KMS-11 (cell line): Measurements from ENCODE around the gene GDI2.

Source experiments
- H2AFZ ChIP-seq: fragments of 200-600 bp; sonication (generic); 2 replicates; pipeline ENCODE4 v1.6.1; 2016; ENCODE audit warnings: antibody characterized with exemption, mixed run types, low read depth
- H3K27ac ChIP-seq: fragments of 200-600 bp; sonication (generic); 2 replicates; pipeline ENCODE4 v1.6.1; 2016; ENCODE audit warnings: mild to moderate bottlenecking, mixed run types
- H3K27me3 ChIP-seq: fragments of 200-600 bp; sonication (generic); 2 replicates; pipeline ENCODE4 v1.6.1; 2017; ENCODE audit warnings: mild to moderate bottlenecking, low read depth, mixed run types, moderate library complexity; ENCODE audit not compliant: insufficient read depth
- H3K36me3 ChIP-seq: fragments of 200-600 bp; sonication (generic); 2 replicates; pipeline ENCODE4 v1.6.1; 2017; ENCODE audit warnings: mild to moderate bottlenecking, mixed run types; ENCODE audit not compliant: insufficient read depth
- H3K4me1 ChIP-seq: fragments of 200-600 bp; sonication (generic); 2 replicates; pipeline ENCODE4 v1.6.1; 2016; ENCODE audit warnings: mild to moderate bottlenecking, low read depth, mixed run types; ENCODE audit not compliant: poor library complexity, severe bottlenecking
- H3K4me2 ChIP-seq: fragments of 200-600 bp; sonication (generic); 2 replicates; pipeline ENCODE4 v1.7.0; 2016; ENCODE audit warnings: mild to moderate bottlenecking, mixed run types
- H3K4me3 ChIP-seq: fragments of 200-600 bp; sonication (generic); IDR thresholded peaks from 2 replicates; pipeline ENCODE4 v1.6.1; 2017; ENCODE audit warnings: low read depth, low read length, mixed read lengths; ENCODE audit not compliant: insufficient read depth
- H3K79me2 ChIP-seq: fragments of 200-600 bp; sonication (generic); 2 replicates; pipeline ENCODE4 v1.6.1; 2016; ENCODE audit warnings: low read depth, mixed run types; ENCODE audit not compliant: insufficient read depth
- H3K9ac ChIP-seq: fragments of 200-600 bp; sonication (generic); 2 replicates; pipeline ENCODE4 v1.6.1; 2016; ENCODE audit warnings: mild to moderate bottlenecking, mixed run types
- H4K20me1 ChIP-seq: fragments of 200-600 bp; sonication (generic); 2 replicates; pipeline ENCODE4 v1.6.1; 2016; ENCODE audit warnings: mild to moderate bottlenecking, mixed run types; ENCODE audit not compliant: insufficient read depth
- TF ChIP-seq, protein P1 (sequence below): fragments of 200-600 bp; sonication (generic); conservative IDR thresholded peaks from 2 replicates; pipeline ENCODE4 v1.6.1; 2017; ENCODE audit warnings: low read depth, mild to moderate bottlenecking, antibody characterized with exemption, low read length, moderate library complexity, mixed read lengths

The GDI2 gene

DNA sequence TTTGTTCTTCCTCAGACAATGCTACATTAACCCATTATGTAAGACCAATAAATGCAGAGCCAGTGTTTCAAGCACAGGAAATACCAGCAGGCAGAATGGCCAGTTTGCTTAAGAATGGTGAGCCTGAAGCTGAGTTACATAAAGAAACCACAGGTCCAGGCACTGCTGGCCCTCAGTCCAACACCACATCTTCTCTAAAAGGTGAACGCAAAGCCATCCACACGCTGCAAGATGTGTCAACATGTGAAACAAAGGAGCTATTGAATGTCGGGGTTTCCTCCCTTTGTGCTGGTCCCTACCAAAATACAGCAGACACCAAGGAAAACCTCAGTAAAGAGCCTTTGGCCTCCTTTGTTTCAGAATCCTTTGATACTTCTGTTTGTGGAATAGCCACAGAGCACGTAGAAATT, 64.8 kb downstream of the GDI2 start:
- H3K79me2 ChIP-seq = no peaks in the 10 kb centered on the region

DNA sequence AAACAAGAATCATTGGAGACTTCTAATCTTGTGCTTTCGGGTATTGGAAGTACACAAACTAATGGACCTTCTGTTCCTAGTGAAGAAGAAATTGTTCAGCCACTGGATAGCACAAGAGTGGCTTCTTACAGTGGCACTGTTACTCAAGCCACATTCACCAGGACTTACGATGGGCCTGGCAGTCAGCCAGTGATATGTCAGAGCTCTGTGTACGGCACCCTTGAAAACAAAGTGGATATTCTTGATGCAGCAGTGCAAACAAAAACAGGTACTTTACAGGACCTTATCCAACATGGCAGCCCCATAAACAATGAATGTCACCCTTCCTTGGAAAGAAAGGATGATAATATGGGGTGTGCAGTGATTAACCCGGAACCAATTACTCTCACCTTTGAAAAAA, 67.0 kb downstream of the GDI2 start:
- Histone ChIP-seq H3K79me2 (no peaks in the 10 kb centered on the region), H3K4me2 (no peak overlapping the region), H3K4me3 (no peak overlapping the region), H4K20me1 (no peaks in the 10 kb centered on the region), H3K4me1 (no peaks in the 10 kb centered on the region), H3K9ac (no peak overlapping the region), H3K36me3 (peaks cover 7% of the 10 kb centered on the region; the same call in 1 of the 2 replicates), H2AFZ (no peak overlapping the region), H3K27ac (no peak overlapping the region), H3K27me3 (no peaks in the 10 kb centered on the region)
- TF ChIP-seq, protein P1, sequence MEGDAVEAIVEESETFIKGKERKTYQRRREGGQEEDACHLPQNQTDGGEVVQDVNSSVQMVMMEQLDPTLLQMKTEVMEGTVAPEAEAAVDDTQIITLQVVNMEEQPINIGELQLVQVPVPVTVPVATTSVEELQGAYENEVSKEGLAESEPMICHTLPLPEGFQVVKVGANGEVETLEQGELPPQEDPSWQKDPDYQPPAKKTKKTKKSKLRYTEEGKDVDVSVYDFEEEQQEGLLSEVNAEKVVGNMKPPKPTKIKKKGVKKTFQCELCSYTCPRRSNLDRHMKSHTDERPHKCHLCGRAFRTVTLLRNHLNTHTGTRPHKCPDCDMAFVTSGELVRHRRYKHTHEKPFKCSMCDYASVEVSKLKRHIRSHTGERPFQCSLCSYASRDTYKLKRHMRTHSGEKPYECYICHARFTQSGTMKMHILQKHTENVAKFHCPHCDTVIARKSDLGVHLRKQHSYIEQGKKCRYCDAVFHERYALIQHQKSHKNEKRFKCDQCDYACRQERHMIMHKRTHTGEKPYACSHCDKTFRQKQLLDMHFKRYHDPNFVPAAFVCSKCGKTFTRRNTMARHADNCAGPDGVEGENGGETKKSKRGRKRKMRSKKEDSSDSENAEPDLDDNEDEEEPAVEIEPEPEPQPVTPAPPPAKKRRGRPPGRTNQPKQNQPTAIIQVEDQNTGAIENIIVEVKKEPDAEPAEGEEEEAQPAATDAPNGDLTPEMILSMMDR = no peak

More for the DNA sequence above, 64.8 kb downstream of the GDI2 start:
- H3K4me1 ChIP-seq = no peaks in the 10 kb centered on the region
- H3K27ac ChIP-seq = no peak overlapping the region
- no peak overlapping the region for H3K4me3 ChIP-seq
- no peaks in the 10 kb centered on the region for H3K27me3 ChIP-seq
- H4K20me1 ChIP-seq = no peaks in the 10 kb centered on the region
- H3K9ac ChIP-seq = no peak overlapping the region
- no peak overlapping the region for H3K4me2 ChIP-seq
- H2AFZ ChIP-seq = no peak overlapping the region
- TF ChIP-seq, protein P1 = no peak
- H3K36me3 ChIP-seq = no peaks in the 10 kb centered on the region; the same call in 1 of the 2 replicates

DNA sequence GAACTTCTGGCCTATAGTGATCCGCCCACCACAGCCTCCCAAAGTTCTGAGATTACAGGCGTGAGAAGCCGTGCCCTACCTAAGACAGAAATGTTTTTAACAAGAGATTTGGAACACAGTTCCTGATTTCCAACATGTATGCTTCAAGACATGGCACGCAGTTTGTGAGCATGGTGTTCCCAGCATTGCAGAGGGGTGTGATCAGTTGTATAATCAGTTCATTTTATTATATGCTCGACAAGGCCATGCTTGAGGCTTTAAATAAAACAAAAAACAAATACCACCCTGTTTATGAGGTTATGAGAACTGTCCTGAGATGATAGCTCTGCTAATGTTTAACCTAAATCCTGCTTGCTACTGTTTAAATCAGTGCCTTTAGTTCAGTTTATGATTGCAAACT, 68.4 kb downstream of the GDI2 start:
- no peaks in the 10 kb centered on the region for H3K79me2 ChIP-seq
- TF ChIP-seq, protein P1 = no peak

DNA sequence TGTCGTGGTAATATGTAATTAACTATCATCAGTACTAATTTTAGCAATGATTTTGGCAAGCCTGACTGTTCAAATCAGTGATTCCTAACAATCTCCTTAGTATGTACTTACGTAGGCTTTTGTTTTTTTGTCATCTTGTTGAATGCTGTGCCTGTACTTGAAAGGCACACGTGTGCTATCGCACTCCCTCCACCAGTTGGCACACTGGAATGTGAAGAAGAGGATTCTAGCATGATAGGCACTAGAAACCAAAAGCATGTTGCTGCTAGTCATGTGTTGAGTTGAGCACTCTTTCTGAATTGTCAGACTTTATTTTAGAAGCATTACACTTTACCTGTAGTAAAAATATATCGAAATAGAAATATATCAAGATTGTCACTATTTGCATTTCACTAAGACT, 69.5 kb downstream of the GDI2 start:
- Histone ChIP-seq H3K4me3 (no peak overlapping the region), H4K20me1 (no peaks in the 10 kb centered on the region), H2AFZ (no peak overlapping the region), H3K4me1 (no peaks in the 10 kb centered on the region), H3K27ac (no peak overlapping the region), H3K27me3 (no peaks in the 10 kb centered on the region), H3K79me2 (no peaks in the 10 kb centered on the region), H3K9ac (no peak overlapping the region), H3K4me2 (no peak overlapping the region), H3K36me3 (peaks cover 18% of the 10 kb centered on the region; the same call in 1 of the 2 replicates)
- TF ChIP-seq, protein P1 = no peak

More for the DNA sequence above, 68.4 kb downstream of the GDI2 start:
- Histone ChIP-seq H3K9ac (no peak overlapping the region), H2AFZ (no peak overlapping the region), H4K20me1 (no peaks in the 10 kb centered on the region), H3K4me1 (no peaks in the 10 kb centered on the region), H3K4me3 (no peak overlapping the region), H3K4me2 (no peak overlapping the region), H3K36me3 (peaks cover 13% of the 10 kb centered on the region; the same call in 1 of the 2 replicates), H3K27me3 (no peaks in the 10 kb centered on the region), H3K27ac (no peak overlapping the region)
